K562 (cell line): Measurements from ENCODE around the gene PPIP5K2. TPM values are rescaled to one million over a fixed set of nuclear protein-coding genes. Genes with fewer than 3 reads are reported as not detected.

Experiments used
- GTF2F1 ChIP-seq: IDR thresholded peaks from 2 replicates; pipeline ENCODE4 v1.6.1; 2011; ENCODE audit warnings: low read depth, low read length, improper control_type of control experiment
- MCM7 ChIP-seq, 2 experiments: fragments of 450-650 bp; IDR thresholded peaks; 2 replicates each; pipeline ENCODE4 v1.6.1; 2016 to 2018
- UBTF ChIP-seq, 2 experiments: IDR thresholded peaks; 2 replicates each; pipeline ENCODE4 v1.6.1; 2012; ENCODE audit warnings: improper control_type of control experiment in 2 of 2, low read depth in 2 of 2, low read length in 2 of 2, borderline replicate concordance in 1 of 2
- ZEB2 ChIP-seq: fragments of 450-650 bp; IDR thresholded peaks from 2 replicates; pipeline ENCODE4 v1.6.1; 2016
- ZHX1 ChIP-seq: fragments of 150-350 bp; conservative IDR thresholded peaks from 2 replicates; pipeline ENCODE4 v1.6.1; 2014; ENCODE audit warnings: low read length
- ZNF143 ChIP-seq: sonication (generic); formaldehyde crosslinking; IDR thresholded peaks from 2 replicates; pipeline ENCODE4 v1.9.0; 2022; ENCODE audit warnings: mild to moderate bottlenecking, missing genetic modification reagents
- polyA plus RNA-seq, 8 experiments: library from polyadenylated mRNA; depleted of rRNA in 4 of 8; stranded (reverse) in 5 of 8; unstranded in 3 of 8; fragments of >200 nt; fragmentation: Nextera tagmentation in 2 of 8; fragmentation: Illumina TruSeq in 1 of 8; extraction: Ambion mirVana in 2 of 8; extraction: Trizol in 1 of 8; gene quantifications; 2 replicates each; pipeline versions ENCODE4 v1.2.1 to v1.2.3, GENCODE V29; 2011 to 2014; ENCODE audit warnings: inconsistent platforms in 1 of 8, missing spikeins in 1 of 8
- total RNA-seq, 7 experiments: library from RNA; depleted of rRNA in 6 of 7; stranded (reverse); fragments of >200 nt in 6 of 7; fragmentation: Illumina TruSeq in 2 of 7; extraction: Trizol in 2 of 7; gene quantifications; 2 replicates each; pipeline versions ENCODE4 v1.2.1 to v1.2.3, GENCODE V29; 2011 to 2021; ENCODE audit warnings: low replicate concordance in 1 of 7

The PPIP5K2 gene
- total and polyA plus RNA-seq, 9 of the 15 experiments (the other 6 are each of a cell fraction or from before 2014, with no cell fraction given) = 39.4 to 150 (median 99.1) TPM

DNA sequence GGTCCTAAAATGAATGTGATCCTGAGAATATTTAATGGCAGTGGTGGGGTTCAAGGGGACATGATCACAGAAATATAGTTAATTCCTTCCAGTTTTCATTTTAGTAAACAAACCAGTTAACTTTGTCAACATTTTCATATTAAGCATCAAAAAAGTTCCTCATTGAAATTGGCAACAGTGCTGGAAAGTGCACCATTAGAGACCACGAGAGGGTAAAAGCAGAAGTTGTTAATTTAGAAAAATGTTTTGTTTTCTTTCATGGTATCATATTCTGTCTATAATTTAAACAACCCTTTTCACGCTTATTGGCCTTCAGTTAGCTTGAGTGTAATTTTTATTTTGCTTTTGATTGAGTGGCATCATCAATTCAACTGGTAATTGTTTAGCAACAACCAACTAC is 12.0 kb upstream of the PPIP5K2 start (continued):
- TF ChIP-seq UBTF (IDR thresholded peaks at IDR 0.05; ENCODE audit: borderline replicate concordance in 1 of 2, low read depth in 2 of 2, low read length in 2 of 2) (no peak), MCM7 (IDR thresholded peaks at IDR 0.05) (no peak), ZHX1 (no peak), ZNF143 (CRISPR knock-in tag) (no peak), ZEB2 (no peak), GTF2F1 (no peak)
- TF ChIP-seq, all 486 proteins: peak for 0
